Non-pigmented ciliary epithelial cell (primary cell): Measurements from ENCODE around the gene PFDN1.

ENCODE experiments used
- DNase-seq: peaks from one replicate; pipeline ENCODE4 v3.0.0-alpha.2; 2010; ENCODE audit warnings: low read depth

PFDN1 gene

DNA sequence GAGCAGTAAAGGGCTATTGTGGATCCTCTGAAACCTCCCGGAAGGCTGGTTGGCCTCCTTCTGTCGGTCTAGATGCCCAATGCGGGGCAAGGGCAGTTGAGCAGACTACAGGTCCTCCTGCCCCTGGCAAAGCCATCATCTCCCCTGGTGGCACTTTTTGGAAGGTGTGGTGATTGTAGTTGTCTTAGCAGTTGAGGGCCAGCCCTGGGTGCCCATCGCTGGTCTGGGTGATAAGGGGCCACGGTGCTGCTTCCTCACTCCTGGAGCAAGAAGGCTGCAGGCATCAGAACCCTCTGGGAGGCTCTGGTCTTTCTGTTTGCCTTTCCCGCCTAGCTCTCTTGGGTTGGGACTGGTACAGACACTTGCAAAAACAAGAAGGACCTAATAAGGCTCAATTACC, 64.1 kb downstream of the PFDN1 start:
- DNase-seq, result no peak

DNA sequence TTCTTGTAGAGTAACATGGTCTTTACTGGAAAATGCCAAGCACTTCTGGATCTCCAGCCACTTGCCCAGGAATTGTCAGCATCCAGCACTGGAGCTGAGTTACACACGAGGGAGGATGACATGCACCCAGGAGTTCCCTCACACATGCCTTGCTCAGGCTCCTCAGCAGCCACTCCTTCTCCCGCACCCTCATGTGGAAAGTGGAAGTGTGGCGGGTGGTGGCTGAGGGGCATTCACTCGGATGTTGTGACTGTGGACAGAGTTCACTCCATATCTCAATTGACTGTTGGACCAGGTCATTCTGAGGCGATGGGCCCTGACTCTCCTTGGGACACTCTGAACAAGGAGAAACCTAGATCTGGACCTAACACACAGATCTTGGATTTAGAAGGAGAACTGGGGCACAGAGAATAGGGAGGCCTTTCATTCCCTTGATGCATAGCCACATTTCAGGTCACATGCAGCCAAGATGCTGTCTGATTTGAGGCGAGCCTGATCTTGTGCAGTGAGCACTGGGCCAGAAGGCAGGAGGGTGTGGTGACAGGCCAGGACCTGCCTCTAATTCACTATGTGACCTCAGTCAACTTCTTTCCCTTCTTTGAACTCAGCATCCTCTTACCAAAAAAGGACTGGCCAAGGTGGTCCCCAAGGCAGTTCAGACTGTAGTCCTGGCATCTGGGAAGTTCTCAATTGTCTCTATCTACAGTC, 65.9 kb downstream of the PFDN1 start:
- DNase-seq, result no peak

DNA sequence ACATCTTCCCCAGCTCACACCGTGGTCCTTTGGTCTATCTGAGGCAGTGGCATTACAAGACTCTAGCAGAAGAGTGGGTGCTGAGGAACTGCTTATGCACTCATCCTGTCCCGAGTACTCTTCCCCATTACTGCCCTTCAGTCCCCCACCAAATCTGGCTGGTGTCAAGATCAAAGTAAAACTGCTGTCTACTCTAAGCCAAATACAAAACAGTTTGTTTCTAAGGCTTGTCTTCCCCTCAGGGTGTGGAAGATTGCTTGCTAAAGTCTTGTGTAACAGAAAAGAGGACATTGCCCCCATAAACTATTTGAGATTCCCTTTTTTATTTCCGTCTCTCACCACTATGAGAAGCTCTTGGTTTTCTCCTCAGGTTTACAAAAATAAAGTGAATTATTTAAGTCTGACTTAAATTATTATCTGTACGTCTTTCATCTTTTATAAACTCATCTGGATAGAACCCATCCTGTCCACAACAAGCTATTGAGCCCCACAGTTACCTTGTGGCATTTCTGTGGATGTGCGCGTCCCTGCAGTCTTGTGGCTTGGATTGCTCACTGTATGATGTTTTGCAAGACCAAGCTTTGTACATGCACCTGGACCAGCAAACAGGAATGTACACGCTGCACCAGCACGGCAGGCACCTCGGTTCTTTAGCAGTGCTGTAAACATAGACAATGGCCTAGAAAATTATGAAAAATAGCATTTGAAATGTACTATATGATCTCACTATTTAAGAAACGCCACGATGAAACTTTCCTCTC, 66.9 kb downstream of the PFDN1 start:
- no peak for DNase-seq

DNA sequence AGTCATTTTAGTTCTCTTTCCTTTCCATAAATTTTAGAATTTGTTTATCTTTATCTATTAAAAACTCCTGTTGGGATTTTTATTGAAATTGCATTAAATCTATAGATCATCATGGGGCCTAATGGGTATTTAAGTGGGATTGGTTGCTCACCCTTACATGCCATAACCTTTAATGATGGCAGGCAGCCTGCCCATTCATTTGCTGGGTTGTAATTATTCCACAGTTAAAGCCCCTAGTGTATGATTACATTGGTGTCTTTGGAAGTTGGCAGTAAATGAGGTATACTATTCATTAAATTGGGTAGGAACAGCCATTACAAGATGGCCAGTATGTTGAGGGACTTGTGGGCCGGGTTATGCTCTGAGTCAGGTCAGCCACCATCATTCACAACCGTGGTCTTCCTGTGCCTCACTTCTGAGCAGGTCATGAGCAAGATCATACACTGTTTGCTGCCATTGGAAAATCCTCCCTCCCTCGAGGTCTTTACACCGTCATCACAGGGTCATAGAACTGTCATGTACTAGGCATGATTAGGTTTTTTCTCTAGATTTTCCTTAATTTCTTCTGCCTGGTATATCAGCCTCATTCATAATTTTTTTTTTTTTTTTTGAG, 68.4 kb downstream of the PFDN1 start:
- DNase-seq, result no peak

DNA sequence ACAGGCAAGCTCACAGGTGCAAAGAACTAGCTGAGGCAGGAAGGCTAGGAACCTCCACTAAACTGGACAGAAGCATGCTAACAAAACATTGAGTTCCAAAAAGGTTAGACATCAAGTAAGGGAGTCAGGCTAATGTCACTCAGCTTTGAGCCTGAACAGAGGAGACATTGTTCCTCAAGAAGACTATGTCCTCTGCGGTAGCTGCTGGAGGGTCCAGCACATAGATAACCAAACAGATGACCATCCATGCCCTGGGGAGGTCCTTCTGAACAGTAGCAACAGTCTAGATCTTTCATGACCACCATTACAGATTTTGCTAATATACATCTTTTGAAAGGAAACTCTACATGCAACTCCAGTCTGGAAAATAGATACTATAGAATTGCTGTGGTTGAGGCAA, 70.2 kb downstream of the PFDN1 start:
- DNase-seq, result no peak

DNA sequence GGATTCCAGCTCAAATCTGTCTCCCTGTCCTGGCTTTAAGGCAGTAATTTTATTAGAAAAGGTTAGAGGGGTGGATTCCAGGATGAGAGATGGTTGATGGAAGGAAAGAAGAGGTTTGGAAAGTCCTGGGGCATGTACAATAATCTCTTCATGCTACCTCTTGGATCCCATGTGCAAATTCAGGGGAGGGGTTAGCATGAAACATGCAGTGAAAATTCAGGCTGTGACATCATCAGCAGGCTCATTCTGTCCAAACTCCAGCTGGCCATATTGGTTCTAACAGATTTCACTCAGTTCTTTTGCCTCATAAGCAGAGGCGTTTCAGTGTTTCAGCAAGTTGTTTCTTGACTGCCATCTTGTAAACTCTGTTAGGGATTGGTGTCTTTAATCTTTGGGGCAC, 72.5 kb downstream of the PFDN1 start:
- no peak for DNase-seq

DNA sequence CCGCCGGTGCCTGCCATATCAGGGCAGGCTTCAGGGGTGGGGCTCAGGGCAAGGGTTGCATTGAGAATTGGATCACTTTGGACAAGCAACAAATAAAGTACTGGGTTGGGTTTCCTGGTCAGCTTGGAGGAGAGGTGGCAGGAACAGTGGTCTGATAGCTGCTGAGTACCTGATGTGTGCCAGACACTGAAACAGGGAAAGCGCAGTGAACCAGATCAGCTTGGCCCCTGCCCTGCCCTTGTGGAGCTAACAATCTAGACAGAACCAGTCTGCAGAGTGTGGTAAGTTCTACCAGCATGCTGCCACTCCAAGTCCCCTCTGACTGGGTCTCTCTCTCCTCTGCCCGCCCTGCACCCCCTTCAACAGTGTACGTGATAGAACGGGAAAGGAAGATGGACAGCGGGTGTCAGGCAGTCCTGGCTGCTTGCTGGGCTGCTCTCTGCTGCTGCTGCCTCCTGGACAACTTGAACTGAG, 74.5 kb downstream of the PFDN1 start:
- DNase-seq, result no peak

DNA sequence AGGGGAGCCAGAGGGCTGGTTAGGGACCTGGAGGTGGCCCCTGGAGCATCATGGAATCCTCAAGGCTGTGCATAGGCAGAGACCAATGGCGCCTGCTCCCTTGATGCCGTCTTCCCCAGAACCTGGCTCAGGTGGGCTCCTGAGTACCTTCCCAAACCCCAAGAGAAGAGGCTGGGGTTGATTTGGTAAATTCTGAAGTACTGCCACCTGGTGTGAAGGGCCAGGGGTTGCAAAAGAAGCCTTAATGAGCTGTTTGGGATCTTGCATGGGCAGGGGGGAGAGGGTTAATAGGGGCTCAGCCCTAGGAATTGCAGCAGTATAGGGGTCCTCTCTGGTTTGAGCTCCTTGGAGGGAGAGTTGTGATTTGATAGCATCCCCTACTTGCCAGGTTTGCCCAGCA, 75.9 kb downstream of the PFDN1 start:
- no peak for DNase-seq

DNA sequence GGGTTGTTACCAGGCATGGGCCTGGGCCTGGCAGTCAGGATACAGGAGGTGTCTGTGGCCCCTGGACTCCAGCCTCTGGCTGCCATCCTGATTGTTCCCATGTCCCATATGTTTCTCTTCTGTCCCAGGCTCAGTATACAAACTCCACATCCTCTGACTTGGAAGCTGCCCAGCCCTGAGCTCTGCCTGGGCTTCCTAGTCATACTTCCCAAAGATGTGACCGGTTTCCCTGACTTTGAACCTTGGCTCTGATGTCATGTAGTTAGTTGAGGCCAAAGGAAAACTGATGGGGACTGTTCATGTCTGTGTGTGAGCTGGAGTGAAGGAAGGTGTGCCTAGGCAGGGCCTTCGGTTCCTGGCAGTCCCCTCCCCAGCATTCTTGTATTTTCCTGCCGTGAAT, 77.5 kb downstream of the PFDN1 start:
- no peak for DNase-seq

DNA sequence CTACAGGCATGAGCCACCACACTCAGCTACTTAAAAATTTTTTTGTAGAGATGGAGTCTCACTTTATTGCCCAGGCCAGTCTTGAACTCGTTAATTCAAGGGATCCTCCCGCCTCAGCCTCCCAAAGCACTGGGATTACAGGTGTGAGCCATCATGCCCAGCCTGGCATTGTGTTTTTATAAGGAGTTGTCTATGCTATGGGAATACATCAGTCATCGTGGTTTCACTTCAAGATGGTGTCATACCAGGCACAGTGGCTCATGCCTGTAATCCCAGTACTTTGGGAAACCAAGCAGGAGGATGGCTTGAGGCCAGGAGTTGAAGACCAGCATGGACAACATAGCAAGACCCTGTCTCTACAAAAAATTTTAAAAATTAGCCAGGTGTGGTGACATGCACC, 78.2 kb downstream of the PFDN1 start:
- DNase-seq, result no peak

DNA sequence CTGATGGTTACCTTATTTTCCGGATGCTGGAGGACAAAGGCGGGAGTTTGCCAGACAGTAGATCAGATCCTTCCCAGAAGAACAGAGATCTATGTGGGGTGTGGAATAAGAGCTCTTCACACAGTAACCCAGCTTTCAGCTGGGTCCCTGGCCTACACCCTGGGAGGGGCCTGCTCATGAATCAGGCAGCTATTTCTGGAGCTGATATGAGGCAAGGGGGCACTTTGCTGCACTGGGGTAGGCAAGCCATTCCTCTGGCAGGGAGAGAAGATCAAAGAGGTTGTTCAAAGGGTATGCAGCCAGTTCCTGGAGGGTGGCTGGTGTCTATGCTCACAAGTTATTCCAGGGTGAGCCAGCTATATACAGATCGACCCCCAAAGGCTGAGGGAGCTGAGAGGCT, 79.3 kb downstream of the PFDN1 start:
- no peak for DNase-seq

DNA sequence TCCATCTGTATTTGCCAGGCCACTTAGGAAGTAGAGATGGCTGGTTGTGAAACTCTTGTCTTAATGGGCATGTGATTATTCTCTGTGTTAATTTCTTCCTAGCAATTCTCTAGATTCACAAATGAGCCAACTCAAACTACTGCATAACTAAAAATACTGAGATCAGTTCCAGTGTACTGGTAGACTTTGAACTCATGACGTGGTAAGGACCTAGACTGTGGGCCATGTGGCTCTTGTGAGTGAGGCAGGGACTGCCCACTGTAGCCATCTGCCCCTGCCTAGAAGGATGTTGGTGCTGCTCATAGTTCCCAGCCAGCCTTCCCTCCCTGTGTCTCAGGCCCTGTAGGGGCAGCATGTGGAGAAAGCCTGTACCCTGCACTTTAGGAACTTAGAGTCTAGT, 80.5 kb downstream of the PFDN1 start:
- no peak for DNase-seq

DNA sequence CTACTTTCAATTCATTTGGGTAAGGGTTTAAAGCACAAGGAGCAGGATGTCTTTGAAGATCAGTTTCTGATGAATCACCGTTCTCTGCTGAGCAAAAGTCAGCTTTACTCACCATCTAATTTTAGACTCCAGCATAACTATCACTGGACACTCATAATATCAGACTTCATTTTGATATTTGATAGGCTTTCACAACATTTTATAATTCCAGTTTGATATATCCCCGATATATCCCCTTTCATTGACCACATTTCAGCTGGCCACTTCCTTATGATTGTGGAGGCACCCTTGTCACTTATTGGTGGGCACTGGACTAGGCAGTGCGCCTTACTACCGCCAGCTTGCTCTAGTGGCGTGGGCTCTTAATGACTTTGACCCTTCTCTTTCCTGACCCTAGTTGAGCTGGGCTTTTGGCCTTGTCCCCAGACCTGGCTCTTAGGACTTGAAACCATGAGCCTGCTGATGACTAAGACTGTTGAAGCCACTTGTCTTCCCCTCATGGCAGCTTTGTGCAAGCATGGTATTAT, 81.1 kb downstream of the PFDN1 start:
- peak; percentile 73 for DNase-seq

DNA sequence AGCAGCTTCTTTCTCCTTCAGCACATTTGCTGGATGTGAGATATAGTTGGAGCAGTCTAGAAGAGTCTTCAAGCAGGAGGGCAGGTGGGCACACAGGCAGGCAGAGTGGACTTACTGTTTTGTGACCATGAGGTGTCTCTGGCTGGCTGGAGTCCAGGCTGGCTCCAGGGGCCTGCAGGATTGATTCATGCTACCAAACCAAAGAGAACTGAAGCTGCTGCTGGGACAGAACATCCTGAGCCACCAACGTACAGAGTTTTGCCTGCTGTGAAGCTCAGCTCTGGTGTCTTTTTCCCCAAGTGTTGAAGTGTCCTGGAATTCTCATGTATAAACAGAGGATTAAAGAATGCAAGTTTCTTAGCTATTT, 82.2 kb downstream of the PFDN1 start:
- DNase-seq, result no peak

DNA sequence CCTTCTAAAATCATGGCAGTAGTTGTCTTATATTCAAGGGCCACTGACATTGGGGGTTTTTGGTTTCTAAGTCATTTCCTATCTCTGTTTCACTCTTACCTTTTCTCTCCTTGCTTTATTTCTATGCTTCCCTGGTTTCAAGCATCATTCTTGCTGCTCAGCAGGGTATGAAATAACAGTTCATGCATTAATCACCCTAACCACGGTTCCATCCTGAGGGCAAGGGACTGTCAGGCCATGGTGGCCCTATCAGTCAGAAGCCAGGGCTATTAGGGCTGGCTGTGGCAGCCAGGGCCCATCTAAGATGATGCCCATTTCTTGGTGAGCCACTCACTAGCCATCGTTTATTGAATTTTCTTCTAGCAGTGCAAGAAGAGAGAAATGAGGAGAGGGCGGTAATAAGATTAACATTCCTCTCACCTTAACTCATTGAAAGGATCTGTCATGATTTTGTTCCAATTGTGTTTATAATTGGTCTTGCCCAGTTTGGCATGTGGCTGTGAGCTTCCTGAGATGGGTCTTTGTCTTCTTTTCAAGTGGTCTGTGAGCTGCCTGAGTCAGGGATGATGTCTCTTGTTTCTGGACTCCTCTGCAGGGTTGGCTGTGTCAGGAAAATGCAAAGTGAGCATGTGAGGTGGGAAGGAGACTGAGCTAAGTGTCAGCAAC, 82.7 kb downstream of the PFDN1 start:
- no peak for DNase-seq

DNA sequence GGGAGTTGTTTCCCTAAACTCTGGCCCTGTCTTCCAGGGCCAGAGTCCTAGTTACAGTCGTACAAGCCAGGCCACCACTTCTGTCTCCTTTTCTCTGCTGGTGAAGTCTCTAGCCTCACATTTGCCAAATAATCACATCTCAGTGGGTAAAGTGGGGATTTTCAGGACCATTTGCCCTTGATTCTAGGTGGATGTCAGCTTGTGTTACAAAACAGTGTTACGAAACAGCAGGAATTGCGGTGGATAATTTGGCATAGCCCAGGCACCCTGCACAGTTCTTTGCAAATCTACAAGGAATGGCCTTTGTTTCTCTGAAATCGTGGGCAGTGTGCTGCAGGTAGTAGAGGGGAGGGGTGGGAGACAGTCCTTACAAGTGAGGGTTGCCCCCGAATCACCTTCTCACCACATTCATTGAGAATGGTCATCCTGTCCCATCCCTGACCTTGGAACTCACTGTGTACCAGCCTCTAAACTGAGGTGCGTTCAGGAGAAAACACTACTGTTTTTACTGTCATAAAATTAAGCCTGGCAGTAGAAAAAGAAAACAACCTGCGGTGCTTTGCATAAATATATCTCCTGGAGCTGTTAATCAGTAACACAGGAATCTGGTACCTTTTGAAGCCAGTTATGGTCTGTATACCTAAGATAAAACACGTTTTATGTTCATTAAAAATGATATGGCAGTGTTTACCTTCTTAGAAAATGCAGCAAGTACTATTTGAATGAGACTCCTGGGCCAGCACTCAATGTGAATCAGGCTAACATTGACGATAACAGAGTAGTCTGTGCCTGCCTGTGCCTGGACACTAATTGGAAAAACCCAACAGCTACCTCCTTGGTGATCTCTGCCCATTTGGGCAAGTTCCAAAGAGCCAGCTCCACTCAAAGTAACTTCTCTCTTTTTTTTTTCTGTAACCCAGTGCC, 83.6 kb downstream of the PFDN1 start:
- DNase-seq, result no peak

DNA sequence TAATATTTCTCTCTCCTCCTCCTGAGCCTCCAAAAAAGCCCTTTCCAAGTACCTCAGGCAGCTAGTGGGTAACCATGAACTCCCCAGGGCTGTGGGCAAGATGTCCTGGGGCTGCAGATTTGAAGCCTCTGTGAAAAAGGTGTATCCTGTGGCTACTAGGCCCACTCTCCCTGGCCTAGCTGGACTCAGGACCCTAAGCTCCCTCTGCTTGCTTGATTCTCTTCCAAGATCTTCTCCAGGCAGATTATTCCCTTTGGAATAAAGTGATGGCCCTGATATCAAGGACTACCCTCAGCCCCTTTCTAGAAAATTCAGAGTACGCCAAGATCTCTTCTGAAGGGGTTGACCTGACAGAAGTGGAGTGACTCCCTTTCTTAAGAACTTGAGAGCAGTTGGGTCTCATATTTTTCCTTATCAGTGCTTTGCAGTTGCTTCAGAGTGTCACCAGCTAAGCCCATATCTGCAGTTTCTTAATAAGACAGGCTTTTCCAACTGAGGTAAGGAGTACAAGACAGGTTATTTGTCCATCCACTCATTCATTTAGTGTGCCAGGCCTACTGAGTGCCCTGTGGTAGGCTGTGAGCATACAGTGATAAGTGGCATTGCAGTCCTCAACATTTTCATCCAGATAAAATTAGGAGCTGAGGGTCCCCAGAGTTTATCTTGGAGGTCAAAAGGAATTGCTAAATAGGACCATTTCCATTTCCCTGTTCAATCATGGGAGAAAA, 85.4 kb downstream of the PFDN1 start:
- DNase-seq, result no peak

DNA sequence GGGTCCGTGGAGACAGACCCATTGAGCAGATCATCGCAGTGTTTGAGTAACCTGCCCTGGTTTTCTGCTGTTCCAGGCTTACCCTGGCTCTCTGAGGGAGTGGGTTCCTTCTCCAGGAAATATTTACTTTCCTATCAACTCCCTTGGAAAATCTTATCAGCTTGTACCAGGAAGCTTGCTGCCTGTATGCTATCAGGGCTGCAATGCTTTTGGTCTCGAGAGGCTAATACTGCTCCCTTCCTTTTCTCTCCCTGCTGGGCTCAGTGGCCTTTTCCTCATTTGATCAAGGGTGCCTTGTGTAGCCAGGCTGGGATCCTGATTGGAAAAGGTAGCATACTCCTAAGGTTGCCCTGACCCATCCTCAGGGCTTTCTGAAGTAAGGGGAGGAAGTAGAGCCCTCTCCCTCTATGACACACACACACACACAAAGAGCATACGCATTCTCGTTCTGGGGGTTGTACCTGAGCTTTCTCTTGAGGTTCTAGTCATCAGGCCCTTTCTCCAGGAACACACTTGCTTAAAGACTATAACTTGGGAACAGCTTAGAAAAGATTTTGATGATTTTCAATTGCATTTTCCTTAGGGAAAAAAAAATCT, 86.3 kb downstream of the PFDN1 start:
- DNase-seq, result no peak

DNA sequence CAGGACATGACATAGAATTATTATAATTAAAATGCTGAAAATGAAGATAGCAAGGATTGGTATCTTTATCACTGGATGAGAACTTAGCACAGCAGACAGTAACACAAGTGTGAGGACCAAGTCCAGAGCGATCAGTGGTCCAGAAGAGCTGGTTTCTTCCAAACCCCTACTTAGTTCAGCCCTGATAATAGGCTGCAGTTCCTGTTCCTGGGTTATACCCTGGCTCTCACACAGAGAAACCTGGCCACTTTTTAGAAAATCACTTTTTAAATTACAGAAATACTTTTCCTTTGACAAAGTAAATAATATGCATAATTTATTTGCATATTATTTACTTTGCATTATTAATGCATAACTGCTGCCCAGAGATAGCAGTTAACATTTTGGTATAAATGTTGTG, 87.6 kb downstream of the PFDN1 start:
- DNase-seq, result no peak

DNA sequence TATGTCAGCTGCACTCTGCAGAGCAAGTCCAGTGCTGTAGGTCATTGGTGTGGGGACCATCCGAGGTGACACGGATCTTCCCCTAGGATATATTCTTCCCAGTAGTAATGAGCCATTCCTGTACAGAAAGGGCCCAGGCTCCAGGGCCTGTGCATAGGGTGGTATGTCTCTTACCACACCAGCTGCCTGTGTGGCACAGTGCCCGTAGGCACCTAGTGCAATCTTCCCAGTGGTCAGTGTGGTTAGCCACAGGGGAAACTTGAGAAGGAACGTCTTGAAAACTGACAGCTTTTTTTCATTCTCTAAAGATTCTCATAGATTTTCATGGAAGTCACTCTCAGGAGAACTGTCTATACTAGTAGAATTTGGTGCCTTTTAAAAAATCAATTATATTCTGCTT, 88.1 kb downstream of the PFDN1 start:
- peak; percentile 42 for DNase-seq
